Measurements from ENCODE around the gene ATP8B4.

Gene ATP8B4

DNA sequence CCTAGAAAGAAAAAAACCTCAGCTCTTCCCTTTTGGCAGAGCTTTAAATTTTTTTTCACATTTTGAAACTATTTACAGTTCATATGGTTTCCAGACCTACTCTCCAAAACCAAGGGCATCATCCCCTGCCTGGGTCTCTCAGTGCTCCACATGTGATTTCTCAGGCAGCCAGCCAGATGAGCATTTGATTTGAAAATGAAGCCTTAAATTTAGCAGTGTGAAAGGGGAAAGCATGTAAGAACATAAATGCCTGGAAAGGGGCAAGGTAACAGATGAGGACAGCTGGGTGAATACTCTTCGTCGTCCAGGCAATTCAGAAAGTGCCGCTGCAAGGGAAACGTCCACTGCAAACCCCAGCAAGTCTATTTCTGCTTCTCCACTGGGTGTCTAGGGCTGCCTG, 94.8 kb downstream of the ATP8B4 start:
- Mint-ChIP-seq H3K36me3 (no peaks in the 10 kb centered on the region), H3K27ac (no peak overlapping the region), H3K9me3 (no peaks in the 10 kb centered on the region), H3K4me3 (no peak overlapping the region), H3K4me1 (no peaks in the 10 kb centered on the region), H3K27me3 (peaks cover 5% of the 10 kb centered on the region)
- CTCF ChIA-PET = no interaction called here
- no peak for DNase-seq

GRCh38 chr15:50018491-50018890, 100.5 kb downstream of the ATP8B4 start:
- H3K4me3 Mint-ChIP-seq = no peak overlapping the region
- CTCF ChIA-PET = interaction anchor here (0.5 to 1.0 kb wide), 3 partner anchors 10 to 546 kb away, joined by 3 to 4 read pairs (median 3); no protein-coding TSS in a partner anchor
- no peaks in the 10 kb centered on the region for H3K4me1 Mint-ChIP-seq
- H3K36me3 Mint-ChIP-seq = no peaks in the 10 kb centered on the region
- DNase-seq = no peak
- no peak overlapping the region for H3K27ac Mint-ChIP-seq
- no peaks in the 10 kb centered on the region for H3K9me3 Mint-ChIP-seq
- H3K27me3 Mint-ChIP-seq = peaks cover 9% of the 10 kb centered on the region

- Mint-ChIP-seq H3K9me3 (no peaks in the 10 kb centered on the region), H3K27me3 (peaks cover 9% of the 10 kb centered on the region), H3K27ac (no peak overlapping the region), H3K36me3 (no peaks in the 10 kb centered on the region), H3K4me3 (no peak overlapping the region), H3K4me1 (no peaks in the 10 kb centered on the region)
- no peak for DNase-seq
- CTCF ChIA-PET = no interaction called here
Observed at GRCh38 chr15:50017522-50017921, 101.5 kb downstream of the ATP8B4 start.

DNA sequence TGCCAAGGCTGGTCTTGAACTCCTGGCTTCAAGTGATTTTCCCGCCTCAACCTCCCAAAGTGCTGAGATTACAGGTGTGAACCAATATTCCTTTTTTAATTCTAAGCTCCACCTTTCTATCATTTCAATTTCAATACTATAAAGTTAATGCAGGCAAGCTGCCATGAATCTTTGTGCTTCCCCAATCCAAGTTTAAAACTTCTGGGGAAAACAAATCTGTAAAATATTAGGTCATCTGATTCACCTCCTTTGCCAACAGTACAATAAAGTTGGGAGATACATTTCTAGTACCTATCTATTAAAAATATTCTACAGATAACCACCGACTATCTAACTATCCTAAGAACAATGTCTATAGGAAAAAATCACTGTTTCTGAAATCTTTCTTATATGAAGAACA, 102.1 kb downstream of the ATP8B4 start:
- Mint-ChIP-seq H3K36me3 (no peaks in the 10 kb centered on the region), H3K4me1 (no peaks in the 10 kb centered on the region), H3K4me3 (no peak overlapping the region)

DNA sequence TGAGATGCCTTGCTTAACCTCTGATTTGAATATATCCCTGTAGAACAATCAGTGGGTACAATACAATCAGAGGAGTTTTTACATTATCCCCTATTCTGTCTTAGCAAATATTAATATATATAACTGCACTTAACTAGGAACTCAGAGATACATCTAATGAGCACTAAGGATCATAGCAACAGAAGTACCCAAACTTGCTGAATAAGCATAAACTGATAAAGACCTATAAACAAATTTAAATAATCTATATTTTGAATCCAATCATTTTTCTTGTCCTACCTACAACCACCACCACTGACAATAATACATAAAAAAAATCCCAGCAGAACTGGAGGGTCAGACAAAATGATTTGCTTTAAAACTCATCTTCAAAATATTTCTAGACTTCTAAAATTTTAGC, 106.2 kb downstream of the ATP8B4 start:
- H3K4me1 Mint-ChIP-seq = no peaks in the 10 kb centered on the region
- DNase-seq = no peak
- H3K27me3 Mint-ChIP-seq = peaks cover 4% of the 10 kb centered on the region
- H3K9me3 Mint-ChIP-seq = no peaks in the 10 kb centered on the region
- H3K36me3 Mint-ChIP-seq = no peaks in the 10 kb centered on the region
- no peak overlapping the region for H3K4me3 Mint-ChIP-seq
- H3K27ac Mint-ChIP-seq = no peak overlapping the region
- CTCF ChIA-PET = no interaction called here

More for the DNA sequence above, 102.1 kb downstream of the ATP8B4 start:
- Mint-ChIP-seq H3K27ac (no peak overlapping the region), H3K27me3 (peaks cover 9% of the 10 kb centered on the region), H3K9me3 (no peaks in the 10 kb centered on the region)
- CTCF ChIA-PET = no interaction called here
- DNase-seq = no peak

- Mint-ChIP-seq H3K9me3 (no peaks in the 10 kb centered on the region), H3K4me1 (no peaks in the 10 kb centered on the region), H3K36me3 (no peaks in the 10 kb centered on the region), H3K4me3 (no peak overlapping the region), H3K27ac (no peak overlapping the region), H3K27me3 (no peaks in the 10 kb centered on the region)
- CTCF ChIA-PET = no interaction called here
- DNase-seq = no peak
Observed at GRCh38 chr15:50009634-50010033, 109.4 kb downstream of the ATP8B4 start.

DNA sequence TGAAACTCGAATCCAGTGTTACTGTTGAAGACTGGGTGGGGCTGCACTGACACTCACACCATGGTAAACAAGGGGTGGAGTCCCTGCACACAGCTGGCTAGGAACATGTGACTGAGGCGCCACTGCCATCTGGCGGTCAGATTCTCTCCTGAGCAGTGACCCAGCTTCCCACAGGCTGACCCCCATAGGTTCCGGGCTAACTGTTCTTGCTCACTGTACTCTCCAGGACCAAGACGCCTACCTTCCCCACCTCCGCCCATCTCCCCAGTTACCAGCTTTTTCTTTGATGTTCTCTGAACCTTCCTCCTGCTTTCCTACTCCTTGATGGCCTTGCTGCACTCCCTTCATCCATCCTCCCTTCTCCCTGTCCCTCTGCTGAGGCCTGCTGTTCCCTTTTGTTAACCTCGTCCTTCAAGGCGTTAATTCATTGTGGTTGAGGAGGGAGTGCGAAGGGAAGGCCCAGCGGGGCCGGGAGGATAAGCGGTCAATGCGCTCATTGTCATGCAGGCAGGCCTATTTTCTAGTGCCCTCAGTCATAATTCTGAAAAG, 115.2 kb downstream of the ATP8B4 start:
- Mint-ChIP-seq H3K27me3 (peaks cover 10% of the 10 kb centered on the region), H3K36me3 (peaks cover 1% of the 10 kb centered on the region), H3K4me1 (peaks cover 13% of the 10 kb centered on the region), H3K4me3 (no peak overlapping the region), H3K9me3 (no peaks in the 10 kb centered on the region), H3K27ac (peak overlapping the region; percentile 20)
- DNase-seq = peak; percentile 79
- CTCF ChIA-PET = interaction anchor here (0.6 to 3.1 kb wide), 8 partner anchors 11 to 1097 kb away, joined by 3 to 10 read pairs (median 4); no protein-coding TSS in a partner anchor

GRCh38 chr15:49991587-49991986, 127.4 kb downstream of the ATP8B4 start:
- no peak overlapping the region for H3K4me3 Mint-ChIP-seq
- no peaks in the 10 kb centered on the region for H3K4me1 Mint-ChIP-seq
- no peak for DNase-seq
- no peaks in the 10 kb centered on the region for H3K27me3 Mint-ChIP-seq
- no peaks in the 10 kb centered on the region for H3K36me3 Mint-ChIP-seq
- H3K27ac Mint-ChIP-seq = no peak overlapping the region
- CTCF ChIA-PET = interaction anchor here (0.6 kb wide), 1 partner anchor 516 kb away, joined by 3 read pairs; no protein-coding TSS in a partner anchor
- H3K9me3 Mint-ChIP-seq = no peaks in the 10 kb centered on the region

DNA sequence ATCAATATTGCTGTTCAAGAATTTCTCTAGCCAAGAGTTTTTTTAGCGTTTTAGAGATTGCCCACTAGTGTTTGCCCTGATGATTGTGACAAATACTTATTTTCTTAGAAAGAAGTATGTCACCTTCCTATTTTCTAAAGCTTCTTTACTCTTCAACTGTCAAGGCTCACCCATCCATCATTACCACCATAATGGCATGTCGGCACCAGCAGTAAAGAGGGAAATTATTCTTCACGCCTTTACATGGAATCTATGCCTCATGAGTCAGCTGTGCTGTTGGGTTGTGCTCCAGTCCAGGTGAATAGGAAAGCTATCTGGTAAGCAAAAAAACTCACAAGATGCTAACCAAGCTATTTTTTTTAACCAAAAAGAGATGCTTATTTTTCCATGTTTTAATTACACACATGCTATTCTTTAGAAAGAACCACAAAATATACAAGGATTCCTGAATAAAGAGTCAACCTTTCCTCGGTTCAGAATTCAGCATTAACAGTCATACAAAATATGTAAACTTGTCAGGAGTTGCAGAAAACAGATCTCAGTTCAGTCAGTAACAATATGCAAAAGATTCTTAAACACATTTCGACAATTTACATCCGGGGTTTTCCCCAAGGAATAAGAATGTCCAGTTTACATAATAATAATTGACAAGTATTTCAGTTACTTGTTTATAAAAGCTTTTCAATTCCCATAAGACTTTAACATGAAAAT, 128.0 kb downstream of the ATP8B4 start:
- no peak overlapping the region for H3K4me3 Mint-ChIP-seq
- no peaks in the 10 kb centered on the region for H3K4me1 Mint-ChIP-seq
- DNase-seq = no peak
- H3K27ac Mint-ChIP-seq = no peak overlapping the region
- CTCF ChIA-PET = no interaction called here
- no peaks in the 10 kb centered on the region for H3K9me3 Mint-ChIP-seq
- no peaks in the 10 kb centered on the region for H3K27me3 Mint-ChIP-seq
- H3K36me3 Mint-ChIP-seq = no peaks in the 10 kb centered on the region

GRCh38 chr15:49989498-49989897, 129.5 kb downstream of the ATP8B4 start:
- H3K9me3 Mint-ChIP-seq = no peaks in the 10 kb centered on the region
- CTCF ChIA-PET = no interaction called here
- no peak overlapping the region for H3K4me3 Mint-ChIP-seq
- no peaks in the 10 kb centered on the region for H3K4me1 Mint-ChIP-seq
- no peak for DNase-seq
- H3K36me3 Mint-ChIP-seq = no peaks in the 10 kb centered on the region
- peaks cover 2% of the 10 kb centered on the region for H3K27me3 Mint-ChIP-seq
- H3K27ac Mint-ChIP-seq = no peak overlapping the region

- H3K36me3 Mint-ChIP-seq = no peaks in the 10 kb centered on the region
- H3K9me3 Mint-ChIP-seq = no peaks in the 10 kb centered on the region
- H3K4me1 Mint-ChIP-seq = no peaks in the 10 kb centered on the region
- DNase-seq = no peak
- peaks cover 4% of the 10 kb centered on the region for H3K27me3 Mint-ChIP-seq
- CTCF ChIA-PET = no interaction called here
- H3K4me3 Mint-ChIP-seq = no peak overlapping the region
- no peak overlapping the region for H3K27ac Mint-ChIP-seq
Observed at GRCh38 chr15:49988766-49989165, 130.3 kb downstream of the ATP8B4 start.

DNA sequence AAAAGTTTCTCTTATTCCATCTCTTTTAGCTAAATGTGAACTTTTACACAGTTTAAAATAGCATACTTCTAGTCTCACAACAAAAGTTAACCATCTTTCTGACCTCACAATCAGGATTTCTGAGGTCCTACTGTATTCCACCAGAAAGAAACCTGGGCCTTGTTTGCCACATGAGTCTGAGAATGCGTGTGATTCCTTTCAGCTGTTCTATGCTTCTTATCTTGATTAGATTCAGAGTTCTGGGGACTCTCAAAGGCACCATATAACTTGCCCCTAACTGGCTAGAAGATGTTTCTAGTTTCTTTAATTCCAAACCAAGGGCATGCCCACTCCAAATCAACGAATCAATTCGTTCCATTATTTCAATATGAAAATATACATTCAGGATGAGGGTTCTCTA, 131.1 kb downstream of the ATP8B4 start:
- CTCF ChIA-PET = interaction anchor here (1.1 kb wide), 1 partner anchor 15 kb away, joined by 3 read pairs; no protein-coding TSS in a partner anchor
- no peaks in the 10 kb centered on the region for H3K9me3 Mint-ChIP-seq
- H3K36me3 Mint-ChIP-seq = no peaks in the 10 kb centered on the region

GRCh38 chr15:49987198-49987785, 131.7 kb downstream of the ATP8B4 start:
- H3K4me3 Mint-ChIP-seq = no peak overlapping the region
- CTCF ChIA-PET = interaction anchor here (1.1 kb wide), 1 partner anchor 16 kb away, joined by 3 read pairs; no protein-coding TSS in a partner anchor

More for the DNA sequence above, 131.1 kb downstream of the ATP8B4 start:
- no peak overlapping the region for H3K4me3 Mint-ChIP-seq
- DNase-seq = no peak
- peaks cover 4% of the 10 kb centered on the region for H3K27me3 Mint-ChIP-seq
- no peak overlapping the region for H3K27ac Mint-ChIP-seq
- H3K4me1 Mint-ChIP-seq = no peaks in the 10 kb centered on the region

DNA sequence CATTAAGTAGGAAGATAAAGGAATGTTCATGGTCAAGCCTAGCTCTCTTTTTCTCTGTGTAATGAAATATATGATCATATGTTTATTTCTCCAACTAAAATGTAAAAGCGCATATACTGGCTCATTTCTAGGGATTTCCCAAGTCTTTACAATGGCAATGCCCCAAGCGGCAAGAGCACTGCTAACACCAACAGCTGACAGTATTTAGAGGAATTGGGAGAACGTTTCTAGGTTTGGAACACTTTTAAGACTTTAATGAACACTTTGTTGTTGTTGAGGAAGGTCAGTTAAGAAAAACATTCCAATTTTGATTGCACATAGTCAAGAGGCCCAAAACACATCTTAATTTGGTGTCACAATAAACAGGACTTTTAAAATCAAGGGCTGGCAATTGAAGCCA, 132.7 kb downstream of the ATP8B4 start:
- Mint-ChIP-seq H3K4me3 (no peak overlapping the region), H3K27ac (no peak overlapping the region), H3K9me3 (no peaks in the 10 kb centered on the region), H3K4me1 (no peaks in the 10 kb centered on the region), H3K36me3 (no peaks in the 10 kb centered on the region), H3K27me3 (peaks cover 4% of the 10 kb centered on the region)
- DNase-seq = no peak
- CTCF ChIA-PET = interaction anchor here (0.5 kb wide), 1 partner anchor 217 kb away, joined by 3 read pairs; no protein-coding TSS in a partner anchor

More at GRCh38 chr15:49987198-49987785, 131.7 kb downstream of the ATP8B4 start:
- Mint-ChIP-seq H3K27ac (no peak overlapping the region), H3K27me3 (peaks cover 4% of the 10 kb centered on the region), H3K4me1 (no peaks in the 10 kb centered on the region), H3K36me3 (no peaks in the 10 kb centered on the region), H3K9me3 (no peaks in the 10 kb centered on the region)
- no peak for DNase-seq

DNA sequence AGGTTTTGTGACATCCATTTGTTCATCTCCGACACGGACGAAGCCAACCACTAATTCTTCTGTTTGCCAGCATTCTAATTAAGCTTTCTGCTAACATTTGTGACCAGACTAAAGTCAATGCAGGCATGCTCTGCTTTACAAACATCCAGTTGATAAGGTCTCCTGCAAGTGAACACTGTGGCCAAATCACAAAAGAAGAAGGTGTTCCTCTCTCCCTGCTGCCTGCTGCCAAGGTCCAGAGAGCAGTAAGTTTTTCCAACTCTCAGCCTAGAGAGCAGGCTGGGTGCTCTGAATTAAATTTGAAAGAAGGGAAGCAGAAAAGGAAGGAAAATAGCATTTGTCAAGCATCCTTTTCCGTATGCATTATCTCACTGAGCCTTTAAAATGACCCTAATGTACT, 133.6 kb downstream of the ATP8B4 start:
- CTCF ChIA-PET = interaction anchor here (0.5 kb wide), 1 partner anchor 217 kb away, joined by 3 read pairs; no protein-coding TSS in a partner anchor
- no peaks in the 10 kb centered on the region for H3K36me3 Mint-ChIP-seq
- no peaks in the 10 kb centered on the region for H3K9me3 Mint-ChIP-seq

More for the DNA sequence above, 133.6 kb downstream of the ATP8B4 start:
- H3K27ac Mint-ChIP-seq = no peak overlapping the region
- H3K4me3 Mint-ChIP-seq = no peak overlapping the region
- no peaks in the 10 kb centered on the region for H3K4me1 Mint-ChIP-seq
- H3K27me3 Mint-ChIP-seq = peaks cover 4% of the 10 kb centered on the region
- no peak for DNase-seq
